Stimulated activated CD4-positive, alpha-beta T cell treated with anti-CD3 and anti-CD28 coated beads, TNF-alpha, amount 100 ng/mL, for 1 hour (primary cell): ENCODE results near the gene LAMA4.

Source experiments
- DNase-seq, 3 donors: peaks; one replicate each; pipeline ENCODE4 v3.0.0-alpha.2; 2020; ENCODE audit warnings: low read depth in 3 of 3, low spot score in 1 of 3

The LAMA4 gene

GRCh38 chr6:112279031-112279935, 24.9 kb upstream of the LAMA4 start:
- DNase-seq, result no peak

- no peak for DNase-seq
Measured at GRCh38 chr6:112275365-112275764, 21.0 kb upstream of the LAMA4 start.

- no peak for DNase-seq
Measured at GRCh38 chr6:112274774-112275173, 20.4 kb upstream of the LAMA4 start.

- DNase-seq, result no peak
Measured at GRCh38 chr6:112272799-112273198, 18.4 kb upstream of the LAMA4 start.

GRCh38 chr6:112270756-112271155, 16.4 kb upstream of the LAMA4 start:
- DNase-seq, result no peak

- DNase-seq, result no peak
Measured at GRCh38 chr6:112269979-112270566, 15.7 kb upstream of the LAMA4 start.

GRCh38 chr6:112269114-112269513, 14.7 kb upstream of the LAMA4 start:
- DNase-seq, result no peak

- no peak for DNase-seq
Measured at GRCh38 chr6:112268654-112269053, 14.3 kb upstream of the LAMA4 start.

- no peak for DNase-seq
Measured at GRCh38 chr6:112268019-112268418, 13.7 kb upstream of the LAMA4 start.

GRCh38 chr6:112266331-112266730, 12.0 kb upstream of the LAMA4 start:
- DNase-seq, result no peak

GRCh38 chr6:112259337-112259675, 4.9 kb upstream of the LAMA4 start:
- no peak for DNase-seq

GRCh38 chr6:112258642-112259336, 4.4 kb upstream of the LAMA4 start:
- DNase-seq, result no peak

GRCh38 chr6:112257178-112257855, 3.0 kb upstream of the LAMA4 start:
- no peak for DNase-seq

GRCh38 chr6:112254921-112255320, 554 bp upstream of the LAMA4 start:
- DNase-seq, result no peak

GRCh38 chr6:112253498-112253840, 898 bp downstream of the LAMA4 start:
- DNase-seq, result no peak

GRCh38 chr6:112252571-112253497, 1.5 kb downstream of the LAMA4 start:
- DNase-seq, result no peak

GRCh38 chr6:112251171-112251875, 3.0 kb downstream of the LAMA4 start:
- no peak for DNase-seq

- no peak for DNase-seq
Measured at GRCh38 chr6:112249489-112249888, 4.9 kb downstream of the LAMA4 start.

GRCh38 chr6:112247275-112247674, 7.1 kb downstream of the LAMA4 start:
- no peak for DNase-seq
